Tibial nerve (tissue), 4 donors: ENCODE measurements around the gene SIK2. TPM values are rescaled to one million over a fixed set of nuclear protein-coding genes. Genes with fewer than 3 reads are reported as not detected.

Source experiments
- DNase-seq, 2 donors: peaks; one replicate each; pipeline ENCODE4 v3.0.0-alpha.2; 2019; ENCODE audit warnings: low spot score in 2 of 2
- H3K27ac ChIP-seq, 4 donors: fragments of 200-600 bp; sonication (generic) in 3 of 4; one replicate each; pipeline ENCODE4 v1.5.1; 2017 to 2019; ENCODE audit warnings: mild to moderate bottlenecking in 1 of 4
- H3K27me3 ChIP-seq, 2 donors: fragments of 200-600 bp; sonication (generic) in 1 of 2; one replicate each; pipeline versions ENCODE4 v1.5.1 to v1.6.0; 2017 to 2019
- H3K36me3 ChIP-seq, 3 donors: fragments of 200-600 bp; sonication (generic); one replicate each; pipeline ENCODE4 v1.5.1; 2018 to 2019
- H3K4me1 ChIP-seq, 4 donors: fragments of 200-600 bp; sonication (generic) in 3 of 4; one replicate each; pipeline ENCODE4 v1.5.1; 2017 to 2019
- H3K4me3 ChIP-seq, 4 donors: fragments of 200-600 bp; sonication (generic) in 3 of 4; one replicate each; pipeline ENCODE4 v1.5.1; 2017 to 2019; ENCODE audit warnings: mild to moderate bottlenecking in 1 of 4, moderate library complexity in 1 of 4
- H3K9me3 ChIP-seq, 4 donors: fragments of 200-600 bp; sonication (generic) in 3 of 4; one replicate each; pipeline ENCODE4 v1.5.1; 2017 to 2019
- EP300 ChIP-seq, 2 donors: sonication (generic); formaldehyde crosslinking; IDR thresholded peaks; one replicate each; pipeline ENCODE4 v1.6.1; 2017; ENCODE audit warnings: antibody characterized with exemption in 2 of 2, mild to moderate bottlenecking in 1 of 2
- POLR2A ChIP-seq, 2 donors: fragments of 450-650 bp; IDR thresholded peaks; one replicate each; pipeline ENCODE4 v1.6.1; 2017; ENCODE audit warnings: antibody characterized with exemption in 2 of 2, mild to moderate bottlenecking in 2 of 2, moderate library complexity in 2 of 2
- WGBS, 2 donors: methylation state at CpG; one replicate each; pipeline ENCODE4 v1.1.5; 2018; 5-methylcytosine and 5-hydroxymethylcytosine counted together
- total RNA-seq, 4 donors: library from RNA; depleted of rRNA; stranded (reverse); fragments of >200 nt; gene quantifications; one replicate each; pipeline ENCODE4 v1.1.0, GENCODE V29; 2016
- TF ChIP-seq, protein P1 (sequence below), 5 experiments: fragments of 200-600 bp in 3 of 5; fragments of 450-650 bp in 2 of 5; sonication (generic) in 3 of 5; IDR thresholded peaks; one replicate each; pipeline ENCODE4 v1.5.1; 2016 to 2019; ENCODE audit warnings: antibody characterized with exemption in 5 of 5, mild to moderate bottlenecking in 3 of 5, moderate library complexity in 2 of 5

Gene SIK2
- total RNA-seq, 4 donors from 2014 or later: 19.7 to 27.6 (median 24.1) TPM

DNA sequence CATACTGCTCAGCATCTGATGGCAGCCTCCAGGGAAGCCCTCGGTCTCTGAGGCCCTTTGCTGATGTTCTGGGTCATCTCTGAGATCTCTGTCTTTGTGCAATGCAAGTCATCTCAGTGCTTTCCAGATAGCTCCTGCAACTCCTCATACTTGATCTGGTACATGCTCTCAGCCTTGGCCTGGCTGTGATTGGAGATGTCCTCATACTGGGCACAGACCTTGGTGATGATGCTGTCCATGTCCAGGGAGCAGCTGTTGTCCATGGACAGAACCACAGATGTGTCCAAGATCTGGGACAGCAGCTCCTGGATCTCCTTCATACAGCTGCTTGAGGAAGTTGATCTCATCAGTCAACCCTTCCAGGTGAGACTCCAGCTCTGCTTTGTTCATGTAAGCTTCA, 69.1 kb downstream of the SIK2 start:
- Histone ChIP-seq H3K36me3 (peaks cover 0 to 36% (median 0%) of the 10 kb centered on the region in 3 donors), H3K4me1 (no peaks in the 10 kb centered on the region), H3K9me3 (no peaks in the 10 kb centered on the region), H3K27me3 (no peaks in the 10 kb centered on the region), H3K27ac (no peak overlapping the region), H3K4me3 (no peak overlapping the region)
- TF ChIP-seq, protein P1, sequence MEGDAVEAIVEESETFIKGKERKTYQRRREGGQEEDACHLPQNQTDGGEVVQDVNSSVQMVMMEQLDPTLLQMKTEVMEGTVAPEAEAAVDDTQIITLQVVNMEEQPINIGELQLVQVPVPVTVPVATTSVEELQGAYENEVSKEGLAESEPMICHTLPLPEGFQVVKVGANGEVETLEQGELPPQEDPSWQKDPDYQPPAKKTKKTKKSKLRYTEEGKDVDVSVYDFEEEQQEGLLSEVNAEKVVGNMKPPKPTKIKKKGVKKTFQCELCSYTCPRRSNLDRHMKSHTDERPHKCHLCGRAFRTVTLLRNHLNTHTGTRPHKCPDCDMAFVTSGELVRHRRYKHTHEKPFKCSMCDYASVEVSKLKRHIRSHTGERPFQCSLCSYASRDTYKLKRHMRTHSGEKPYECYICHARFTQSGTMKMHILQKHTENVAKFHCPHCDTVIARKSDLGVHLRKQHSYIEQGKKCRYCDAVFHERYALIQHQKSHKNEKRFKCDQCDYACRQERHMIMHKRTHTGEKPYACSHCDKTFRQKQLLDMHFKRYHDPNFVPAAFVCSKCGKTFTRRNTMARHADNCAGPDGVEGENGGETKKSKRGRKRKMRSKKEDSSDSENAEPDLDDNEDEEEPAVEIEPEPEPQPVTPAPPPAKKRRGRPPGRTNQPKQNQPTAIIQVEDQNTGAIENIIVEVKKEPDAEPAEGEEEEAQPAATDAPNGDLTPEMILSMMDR (IDR thresholded peaks at IDR 0.05): no peak
- no peak for TF ChIP-seq EP300 (IDR thresholded peaks at IDR 0.05)
- TF ChIP-seq POLR2A (IDR thresholded peaks at IDR 0.05): no peak
- WGBS, 2 donors: 100% methylated on average over 1 of the region's 1 CpG
- no peak for DNase-seq

DNA sequence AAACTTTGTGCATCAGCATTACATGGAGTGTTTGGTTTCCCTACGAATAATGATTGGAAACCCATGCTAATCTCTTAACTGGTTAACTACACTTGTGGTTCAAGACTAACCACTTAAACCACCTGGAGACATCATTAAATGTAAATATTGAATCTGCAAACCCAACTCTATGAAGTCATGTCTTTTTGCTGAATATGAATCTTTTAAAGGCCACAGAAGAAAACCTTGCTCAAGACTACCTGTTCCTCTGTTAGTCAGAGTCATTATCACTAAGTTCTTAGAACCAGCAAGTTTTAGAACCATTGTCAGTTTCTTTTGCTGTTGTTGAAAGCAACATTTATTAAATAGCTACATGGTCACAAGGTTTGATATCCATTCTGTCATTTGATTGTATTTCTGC, 70.7 kb downstream of the SIK2 start:
- WGBS, 2 donors: 96 to 100% methylated on average over 1 of the region's 1 CpG
- peaks cover 0 to 7% (median 3%) of the 10 kb centered on the region in 4 donors for H3K4me1 ChIP-seq
- TF ChIP-seq EP300 (IDR thresholded peaks at IDR 0.05) (no peak), POLR2A (IDR thresholded peaks at IDR 0.05) (no peak)
- TF ChIP-seq, protein P1 (IDR thresholded peaks at IDR 0.05): no peak

DNA sequence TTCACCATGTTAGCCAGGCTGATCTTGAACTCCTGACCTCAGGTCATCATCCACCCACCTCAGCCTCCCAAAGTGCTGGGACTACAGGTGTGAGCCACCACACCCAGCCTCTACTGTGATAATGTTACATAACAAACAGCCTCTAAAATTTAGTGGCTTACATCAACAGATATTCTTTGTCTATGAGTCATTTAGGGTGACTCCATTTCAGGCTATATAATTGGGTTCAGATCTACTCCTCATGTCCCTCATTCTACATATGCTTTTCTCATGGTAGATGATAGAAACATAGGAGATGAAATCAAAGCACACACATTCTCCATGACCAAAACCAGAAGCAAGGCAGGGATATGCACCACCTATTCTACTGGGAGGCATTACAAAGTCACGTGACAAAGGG, 72.7 kb downstream of the SIK2 start:
- Histone ChIP-seq H3K27me3 (no peaks in the 10 kb centered on the region), H3K4me1 (peaks cover 0 to 13% (median 3%) of the 10 kb centered on the region in 4 donors), H3K36me3 (peaks cover 0 to 36% (median 0%) of the 10 kb centered on the region in 3 donors), H3K4me3 (no peak overlapping the region), H3K27ac (no peak overlapping the region), H3K9me3 (no peaks in the 10 kb centered on the region)
- no peak for DNase-seq
- TF ChIP-seq POLR2A (IDR thresholded peaks at IDR 0.05) (no peak), EP300 (IDR thresholded peaks at IDR 0.05) (no peak)
- WGBS, 2 donors: 85 to 96% methylated on average over 1 of the region's 1 CpG

More for the DNA sequence above, 70.7 kb downstream of the SIK2 start:
- no peaks in the 10 kb centered on the region for H3K9me3 ChIP-seq
- no peak for DNase-seq
- no peak overlapping the region for H3K27ac ChIP-seq
- peaks cover 0 to 36% (median 0%) of the 10 kb centered on the region in 3 donors for H3K36me3 ChIP-seq
- no peak overlapping the region for H3K4me3 ChIP-seq
- no peaks in the 10 kb centered on the region for H3K27me3 ChIP-seq

DNA sequence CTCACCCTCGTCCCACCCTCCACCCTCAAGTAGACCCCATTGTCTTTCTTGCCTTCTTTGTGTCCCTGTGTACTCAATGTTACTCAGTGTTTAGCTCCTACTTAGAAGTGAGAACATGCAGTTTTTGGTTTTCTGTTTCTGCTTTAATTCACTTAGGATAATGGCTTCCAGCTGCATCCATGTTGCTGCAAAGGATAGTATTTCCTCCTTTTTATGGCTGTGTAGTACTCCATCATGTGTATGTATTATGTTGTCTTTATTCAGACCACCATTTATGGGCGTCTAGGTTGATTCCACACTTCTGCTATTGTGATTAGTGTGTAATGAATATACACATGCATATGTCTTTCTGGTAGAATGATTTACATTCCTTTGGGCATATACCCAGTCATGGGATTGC, 73.6 kb downstream of the SIK2 start:
- Histone ChIP-seq H3K27ac (no peak overlapping the region), H3K4me3 (no peak overlapping the region), H3K4me1 (peaks cover 0 to 13% (median 3%) of the 10 kb centered on the region in 4 donors), H3K27me3 (no peaks in the 10 kb centered on the region), H3K36me3 (peaks cover 0 to 34% (median 0%) of the 10 kb centered on the region in 3 donors), H3K9me3 (no peaks in the 10 kb centered on the region)
- no peak for TF ChIP-seq EP300 (IDR thresholded peaks at IDR 0.05)
- TF ChIP-seq, protein P1 (IDR thresholded peaks at IDR 0.05): no peak
- TF ChIP-seq POLR2A (IDR thresholded peaks at IDR 0.05): no peak
- no peak for DNase-seq
- 89 to 95% methylated on average over 2 of the region's 2 CpGs for WGBS, 2 donors

DNA sequence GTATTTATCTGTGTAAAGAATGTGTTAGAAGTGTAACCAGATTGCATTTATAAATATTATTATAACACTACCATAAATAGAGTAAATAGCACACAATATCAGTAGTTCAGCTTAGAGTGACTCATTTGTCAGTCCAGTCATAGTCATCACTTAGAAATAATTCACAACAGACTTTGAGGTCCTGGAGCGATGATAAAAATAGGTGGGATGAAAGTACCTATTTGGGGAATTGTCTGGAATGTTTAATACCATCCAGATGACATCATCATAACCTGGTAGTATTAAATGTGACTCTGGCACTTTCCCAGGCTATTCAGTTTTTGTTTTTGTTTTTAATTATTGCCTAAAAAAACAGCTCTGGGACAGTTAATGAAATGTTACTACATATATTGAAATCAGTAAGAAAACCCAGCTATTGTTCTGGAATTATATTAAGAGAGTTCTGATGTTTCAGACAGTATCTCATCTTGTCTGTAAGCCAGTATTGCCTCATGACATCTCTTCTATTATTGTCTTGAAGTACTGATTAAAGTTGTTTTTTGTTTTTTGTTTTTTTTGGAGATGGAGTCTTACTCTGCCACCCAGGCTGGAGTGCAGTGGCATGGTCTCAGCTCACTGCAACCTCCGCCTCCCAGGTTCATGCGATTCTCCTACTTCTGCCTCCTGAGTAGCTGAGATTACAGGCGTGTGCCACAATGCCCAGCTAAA, 74.8 kb downstream of the SIK2 start:
- 86 to 95% methylated on average over 4 of the region's 4 CpGs for WGBS, 2 donors
- H3K4me1 ChIP-seq: peaks cover 0 to 13% (median 3%) of the 10 kb centered on the region in 4 donors
- no peak overlapping the region for H3K4me3 ChIP-seq
- TF ChIP-seq POLR2A (IDR thresholded peaks at IDR 0.05) (no peak), EP300 (IDR thresholded peaks at IDR 0.05) (no peak)
- TF ChIP-seq, protein P1 (IDR thresholded peaks at IDR 0.05): no peak
- DNase-seq: no peak
- no peaks in the 10 kb centered on the region for H3K27me3 ChIP-seq
- no peak overlapping the region for H3K27ac ChIP-seq
- peaks cover 0 to 22% (median 0%) of the 10 kb centered on the region in 3 donors for H3K36me3 ChIP-seq
- H3K9me3 ChIP-seq: no peaks in the 10 kb centered on the region
